HG03097 (cell line): ENCODE data around the gene PPARD.
A peak's percentile ranks its signal among the peaks of the same experiment; 100 is the strongest.
"Not testable (repeated sequence)": the region's sequence is repeated elsewhere in the genome, so short reads cannot be mapped to it uniquely, and the experiment has no call there.

Experiments
- ATAC-seq: cut with Tn5 transposase; IDR thresholded peaks from one replicate; pipeline ENCODE4 v1.9.1; 2021; ENCODE audit not compliant: unreplicated experiment, low FRiP score

PPARD gene

DNA sequence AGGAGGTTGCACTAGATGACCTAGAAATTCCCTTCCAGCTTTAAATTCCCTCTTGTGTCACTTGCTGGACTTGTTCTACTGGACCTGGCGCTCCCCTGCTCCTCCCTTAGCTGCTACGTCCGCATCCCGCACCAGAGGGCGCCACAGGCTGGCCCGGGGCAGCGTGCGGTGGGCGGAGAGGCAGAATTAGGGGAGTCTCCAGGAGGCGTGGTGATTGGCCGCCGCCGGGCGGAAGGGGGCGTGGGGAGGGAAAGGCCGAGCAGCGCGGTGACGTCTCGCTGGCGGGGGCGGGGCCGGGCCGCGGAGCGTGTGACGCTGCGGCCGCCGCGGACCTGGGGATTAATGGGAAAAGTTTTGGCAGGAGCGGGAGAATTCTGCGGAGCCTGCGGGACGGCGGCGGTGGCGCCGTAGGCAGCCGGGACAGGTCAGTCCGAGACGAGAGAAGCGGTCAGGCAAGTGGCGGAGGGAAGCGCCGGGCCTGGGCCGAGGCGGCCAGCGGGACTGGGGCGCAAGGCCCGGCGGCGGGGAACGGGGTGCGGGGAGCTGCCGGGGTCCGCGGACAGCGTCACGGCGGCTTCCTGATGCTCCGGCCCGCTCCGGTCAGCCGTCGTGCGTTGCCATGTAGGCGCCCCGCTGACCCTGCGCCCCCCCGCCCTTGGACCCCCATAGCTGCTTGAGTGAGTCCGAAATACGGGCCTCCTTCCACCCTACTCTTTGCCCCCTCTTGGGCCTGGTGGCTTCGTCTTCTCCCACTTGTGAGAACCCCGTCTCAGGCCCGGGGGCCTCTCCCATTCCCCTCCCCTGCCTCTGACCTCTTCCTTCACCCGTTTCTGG is at the start of gene PPARD:
PPARD (plus strand) TSS at position 301 of the 834 bp plus-strand sequence. CDS start 68,530 bp downstream, outside the sequence.
- ATAC-seq = peak; percentile 96

DNA sequence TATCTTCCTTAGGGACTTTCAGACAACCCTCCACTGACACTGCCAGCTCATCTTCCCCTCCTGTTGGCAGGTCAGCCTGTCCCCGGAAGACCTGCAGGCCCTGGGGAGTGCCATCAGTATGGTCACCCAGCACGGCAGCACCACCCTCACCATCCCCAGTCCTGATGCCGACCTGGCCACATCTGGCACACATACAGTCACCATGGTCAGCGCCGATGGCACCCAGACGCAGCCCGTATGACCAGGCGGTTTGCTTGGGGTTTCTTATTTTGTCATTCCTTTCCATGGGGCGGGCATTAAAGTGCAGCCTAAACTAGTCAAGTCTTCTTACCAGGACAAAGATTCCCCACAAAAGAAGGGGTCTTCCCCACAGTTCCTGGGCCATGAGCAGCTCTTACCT is 48.7 kb upstream of the PPARD start:
- ATAC-seq = no peak

- ATAC-seq = no peak
Observed at GRCh38 chr6:35294308-35294945, 47.9 kb upstream of the PPARD start.

GRCh38 chr6:35295036-35295435 is 47.3 kb upstream of the PPARD start:
- no peak for ATAC-seq

DNA sequence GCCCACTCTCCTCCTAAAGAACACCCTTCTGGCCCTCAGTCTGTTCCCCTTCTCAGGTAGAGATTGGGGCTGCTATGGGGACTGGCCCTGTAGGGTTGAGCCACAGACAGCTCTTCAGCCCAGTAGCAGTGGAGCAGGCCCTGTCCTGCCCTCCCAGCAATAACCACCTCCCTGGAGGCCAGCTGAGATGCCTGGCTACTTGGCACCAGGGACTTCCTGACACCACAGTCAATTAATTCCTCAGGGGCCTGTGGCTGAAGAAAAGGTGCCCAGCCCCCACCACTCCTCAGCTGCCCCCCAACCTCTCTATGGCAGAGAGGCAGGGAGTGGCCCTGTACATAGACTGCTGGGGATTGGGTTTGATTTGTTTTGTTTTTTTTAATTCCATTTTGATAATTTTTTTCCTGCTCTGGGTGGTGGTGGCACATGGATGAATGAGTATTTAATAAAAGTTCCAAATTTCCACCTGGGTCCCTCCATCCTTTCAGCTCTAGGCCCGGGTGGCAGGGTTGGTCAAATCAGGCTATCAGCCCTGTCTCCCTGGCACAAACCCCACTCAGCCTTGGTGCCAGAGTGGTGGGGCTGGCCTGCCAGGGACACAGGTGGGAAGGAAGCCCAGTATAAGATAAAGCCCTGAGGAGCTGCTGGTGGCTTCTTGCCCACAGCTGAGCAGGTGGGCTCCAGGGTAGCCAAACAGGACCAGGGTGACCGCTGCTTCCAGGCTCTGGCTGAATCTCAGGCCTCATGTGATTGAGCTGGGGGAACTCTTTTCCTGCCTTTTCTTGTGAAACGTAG is 46.6 kb upstream of the PPARD start:
- ATAC-seq = no peak

- ATAC-seq = no peak
Observed at GRCh38 chr6:35296931-35297600, 45.3 kb upstream of the PPARD start.

GRCh38 chr6:35297601-35298481 is 44.5 kb upstream of the PPARD start, which contains the start of gene DEF6:
DEF6 (plus strand) TSS chr6:35297818; CDS start chr6:35297857, 39 bp downstream.
- peak; percentile 61 for ATAC-seq

DNA sequence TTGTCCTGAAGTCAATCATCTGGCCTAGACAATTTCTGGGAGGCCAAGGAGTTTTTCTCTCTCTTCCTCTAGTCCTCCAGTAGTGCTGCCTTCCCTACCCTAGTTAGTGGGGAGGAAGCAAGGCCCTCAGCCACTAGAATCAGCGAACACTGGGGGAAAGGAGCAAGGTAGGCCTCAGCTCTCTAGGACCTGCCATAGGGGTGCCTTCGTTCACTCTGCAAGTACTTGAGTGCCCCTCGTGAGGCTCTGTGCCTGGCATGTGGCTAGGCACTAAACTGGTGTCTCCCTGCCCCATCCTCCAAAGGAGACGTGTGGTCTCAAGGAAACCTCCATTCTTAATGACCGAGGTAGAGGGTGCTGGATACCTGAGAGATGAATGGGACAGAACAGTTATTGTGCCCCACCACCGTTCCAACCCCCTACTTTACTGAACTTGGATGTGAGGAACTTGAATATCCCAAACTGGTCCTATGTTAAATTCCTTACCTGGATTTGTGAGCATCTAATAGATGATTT is 43.7 kb upstream of the PPARD start:
- no peak for ATAC-seq

GRCh38 chr6:35299674-35300073 is 42.7 kb upstream of the PPARD start:
- ATAC-seq = no peak

DNA sequence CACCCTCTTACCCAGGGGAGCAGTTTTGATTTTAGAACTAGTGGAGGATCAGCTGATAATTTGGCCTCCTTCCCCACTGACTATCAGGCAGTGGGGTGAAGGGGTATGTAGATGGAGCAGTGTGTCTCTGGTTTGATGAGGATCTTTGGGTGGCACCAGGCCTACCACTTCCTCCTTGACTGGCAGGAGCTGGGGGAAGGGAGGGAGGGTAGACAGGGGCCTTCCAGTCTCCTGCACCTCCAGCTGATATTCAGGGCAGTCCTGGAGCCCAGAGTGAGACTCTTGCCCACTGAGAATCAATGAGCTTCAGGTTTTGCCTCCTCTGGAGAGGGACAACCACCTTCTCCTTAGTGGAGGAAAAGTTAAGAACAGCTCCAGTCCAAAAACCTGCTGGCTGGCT is 41.5 kb upstream of the PPARD start:
- no peak for ATAC-seq

- ATAC-seq = peak; percentile 62
Observed at GRCh38 chr6:35302604-35303241, 39.6 kb upstream of the PPARD start.

DNA sequence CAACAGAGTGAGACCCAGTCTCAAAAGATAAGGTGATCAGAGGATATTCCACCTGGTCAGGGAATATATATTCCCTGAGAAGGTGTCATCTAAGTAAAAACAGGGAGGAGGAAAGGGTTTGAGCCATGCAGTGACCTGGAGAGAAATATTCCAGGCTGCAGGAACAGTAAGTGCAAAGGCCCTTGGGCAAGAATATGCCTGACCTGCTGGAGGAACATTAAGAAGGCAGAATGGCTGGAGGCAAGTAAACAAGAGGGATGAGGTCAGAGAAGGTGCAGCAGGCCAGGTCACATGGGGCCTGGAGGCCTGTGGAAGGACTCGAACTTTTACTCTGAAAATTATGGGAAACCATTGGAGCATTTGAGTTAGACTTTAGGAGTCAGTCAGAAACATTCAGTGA is 38.1 kb upstream of the PPARD start:
- no peak for ATAC-seq

DNA sequence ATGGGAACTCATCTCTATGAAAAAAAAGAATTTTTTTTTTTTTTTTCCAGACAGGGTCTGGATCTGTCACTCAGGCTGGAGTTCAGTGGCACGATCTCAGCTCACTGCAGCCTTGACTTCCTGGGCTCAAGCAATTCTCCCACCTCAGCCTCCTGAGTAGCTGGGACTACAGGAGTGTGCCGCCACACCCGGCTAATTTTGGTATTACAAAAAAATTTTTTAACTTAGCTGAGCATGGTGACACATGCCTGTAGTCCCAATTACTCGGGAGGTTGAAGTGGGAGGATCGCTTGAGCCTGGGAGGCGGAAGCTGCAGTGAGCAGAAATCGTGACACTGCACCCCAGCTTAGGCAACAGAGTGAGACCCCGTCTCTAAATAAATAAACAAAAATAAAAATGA is 37.2 kb upstream of the PPARD start:
- no peak for ATAC-seq

GRCh38 chr6:35307138-35307537 is 35.2 kb upstream of the PPARD start:
- not testable (repeated sequence) for ATAC-seq

GRCh38 chr6:35308543-35308942 is 33.8 kb upstream of the PPARD start:
- not testable (repeated sequence) for ATAC-seq

GRCh38 chr6:35309611-35310264 is 32.6 kb upstream of the PPARD start:
- no peak for ATAC-seq

DNA sequence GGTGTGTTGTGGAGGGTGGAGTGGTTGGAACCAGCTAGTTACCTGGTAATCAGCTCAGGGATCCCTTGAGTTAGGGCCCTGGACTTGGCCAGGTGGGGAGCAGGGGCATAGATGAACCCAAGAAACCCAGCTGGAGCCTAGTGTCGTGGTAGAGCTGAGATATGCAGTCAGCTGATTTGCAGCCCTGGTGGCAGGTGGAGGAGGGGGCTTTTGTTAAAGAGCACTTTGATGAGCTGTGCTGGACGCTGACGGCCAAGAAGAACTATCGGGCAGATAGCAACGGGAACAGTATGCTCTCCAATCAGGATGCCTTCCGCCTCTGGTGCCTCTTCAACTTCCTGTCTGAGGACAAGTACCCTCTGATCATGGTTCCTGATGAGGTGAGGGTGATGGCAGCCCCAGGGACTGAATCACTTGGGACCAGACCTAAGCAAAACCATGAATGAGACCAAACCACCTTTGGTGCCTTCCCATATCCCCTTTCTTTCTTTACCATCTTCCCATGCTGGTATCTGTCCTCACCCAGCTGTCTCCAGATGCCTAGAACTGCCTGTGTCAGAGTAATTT is 32.0 kb upstream of the PPARD start:
- ATAC-seq = no peak
